Fibroblast of upper back skin (primary cell): ENCODE data around the gene HPS4.

ENCODE experiments used
- DNase-seq: peaks from one replicate; pipeline ENCODE4 v3.0.0-alpha.2; 2013

The HPS4 gene

DNA sequence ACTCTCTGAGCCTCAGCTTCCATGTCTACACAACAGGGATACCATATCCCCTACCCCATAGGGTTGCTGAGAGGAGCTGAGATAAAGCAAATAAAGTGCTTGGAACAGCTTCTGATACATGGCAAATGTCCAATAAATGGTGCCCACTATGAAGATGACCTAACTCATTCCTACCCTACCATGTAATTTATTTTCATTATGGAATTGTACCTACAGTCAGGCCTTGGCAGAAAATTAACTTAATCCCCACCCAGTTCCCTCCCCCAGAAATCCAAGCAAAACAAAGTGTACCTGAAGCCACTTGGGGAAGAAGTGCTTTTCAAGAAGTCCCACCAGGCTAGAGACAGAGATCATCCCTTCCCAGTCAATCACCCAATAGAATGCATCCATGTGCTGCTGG lies 10.9 kb upstream of the HPS4 start:
- DNase-seq, result no peak

DNA sequence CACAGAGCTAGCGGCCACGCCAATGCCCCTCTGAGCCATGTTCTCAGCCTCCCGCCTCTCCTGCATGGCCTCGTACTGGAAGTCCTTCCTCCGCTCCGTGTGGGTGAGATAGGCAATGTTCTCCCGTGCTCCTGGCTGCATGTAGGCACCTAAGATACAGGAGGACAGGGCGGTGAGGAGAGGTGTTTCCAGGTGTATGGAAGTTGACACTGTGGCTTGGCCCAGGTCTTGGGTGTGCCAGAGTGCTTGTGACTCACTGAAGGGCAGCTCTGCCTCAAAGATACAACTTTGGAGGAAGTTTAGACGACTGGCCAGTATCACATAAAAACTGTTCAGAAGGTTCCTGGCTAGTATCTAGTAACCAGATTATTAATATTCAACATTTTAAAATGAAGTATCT lies 8.6 kb upstream of the HPS4 start:
- DNase-seq, result no peak

DNA sequence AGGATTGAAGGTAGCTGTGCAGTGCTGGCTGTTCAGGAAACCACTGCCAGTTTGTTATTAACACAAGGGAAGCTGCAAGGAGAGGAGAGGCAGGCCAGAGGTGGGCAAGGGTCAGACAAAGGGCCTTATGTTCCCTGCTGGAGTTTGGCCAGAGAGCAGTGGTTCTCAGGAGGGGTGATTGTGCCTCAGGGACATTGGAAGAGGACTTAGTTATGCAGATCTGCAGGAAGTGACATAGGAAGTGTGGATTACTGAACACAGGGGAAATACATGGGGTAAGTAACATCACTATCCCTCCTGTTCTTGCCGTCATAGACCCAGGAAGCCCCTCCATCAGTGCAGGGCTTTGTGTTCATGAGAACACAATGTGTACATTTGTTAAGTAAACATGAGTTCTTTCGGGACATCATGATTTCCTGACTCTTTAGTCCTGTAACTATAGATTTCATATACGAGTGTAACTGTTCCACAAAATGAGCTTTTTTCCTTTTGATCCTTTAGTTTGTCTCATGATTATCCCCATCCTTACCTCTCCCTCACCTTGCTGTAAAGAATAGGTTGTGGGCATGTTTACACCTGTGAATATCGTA lies 6.0 kb upstream of the HPS4 start:
- no peak for DNase-seq

DNA sequence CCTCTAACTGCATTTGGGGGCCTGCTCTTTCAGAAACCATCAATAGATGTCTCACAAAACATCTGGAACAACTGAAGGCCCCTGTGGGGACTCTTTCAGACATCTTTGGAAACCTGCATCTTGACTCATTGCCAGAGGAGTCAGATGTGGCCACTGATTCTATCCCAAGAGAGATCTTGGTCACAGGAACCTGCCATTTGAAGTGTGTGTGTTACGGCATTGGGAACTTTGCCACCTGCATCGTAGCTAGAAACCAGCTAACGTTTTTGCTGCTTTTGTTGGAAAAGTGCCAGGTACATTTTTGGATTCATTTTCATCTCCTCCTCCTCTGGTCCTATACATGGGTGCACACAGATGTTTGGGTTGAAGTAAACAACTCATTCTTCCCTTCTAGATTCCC lies 4.4 kb upstream of the HPS4 start:
- DNase-seq, result no peak

DNA sequence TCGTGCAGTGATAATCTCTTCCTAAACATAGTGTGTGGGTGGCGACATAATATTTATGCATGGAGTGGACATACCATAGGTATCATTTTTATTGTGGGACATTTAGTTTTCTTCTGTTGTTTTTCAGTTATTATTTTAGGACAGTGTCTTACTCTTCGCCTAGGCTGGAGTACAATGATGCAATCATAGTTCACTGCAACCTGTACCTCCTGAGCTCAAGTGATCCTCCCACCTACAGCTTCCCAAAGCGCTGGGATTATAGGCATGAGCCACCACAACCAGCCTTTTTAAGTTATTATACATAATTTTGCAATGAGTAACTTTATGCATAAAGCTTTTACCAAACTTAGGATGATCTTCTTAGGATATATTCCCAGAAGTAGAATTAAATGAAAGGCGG lies 2.8 kb upstream of the HPS4 start:
- DNase-seq, result no peak

DNA sequence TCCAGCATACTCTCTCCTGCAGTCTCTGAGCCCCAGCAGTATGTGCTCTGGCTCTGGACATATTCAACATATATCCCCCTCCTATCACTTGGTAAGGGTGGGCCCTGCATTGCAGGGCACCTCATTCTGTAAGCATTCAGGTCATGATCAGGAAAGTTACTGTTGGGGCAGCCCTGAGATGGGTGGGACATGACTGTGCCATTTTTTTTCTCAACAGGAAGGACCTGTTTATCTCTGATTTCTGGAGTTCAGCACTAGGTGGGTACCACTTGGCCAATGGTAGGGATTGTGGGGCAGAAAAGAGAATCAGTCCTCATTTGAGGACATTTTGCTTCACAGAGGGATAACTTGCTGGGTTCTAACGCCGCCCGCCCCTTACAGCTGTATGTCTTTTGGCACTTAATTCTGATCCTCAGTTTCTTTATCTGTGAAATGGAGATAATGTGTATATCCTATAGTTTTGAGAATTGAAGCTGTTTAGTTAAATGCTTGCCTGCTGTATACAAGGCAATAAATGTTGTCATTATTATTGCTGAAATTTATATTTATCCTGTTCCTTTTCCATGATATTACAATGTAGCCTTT lies 2.3 kb upstream of the HPS4 start:
- no peak for DNase-seq

DNA sequence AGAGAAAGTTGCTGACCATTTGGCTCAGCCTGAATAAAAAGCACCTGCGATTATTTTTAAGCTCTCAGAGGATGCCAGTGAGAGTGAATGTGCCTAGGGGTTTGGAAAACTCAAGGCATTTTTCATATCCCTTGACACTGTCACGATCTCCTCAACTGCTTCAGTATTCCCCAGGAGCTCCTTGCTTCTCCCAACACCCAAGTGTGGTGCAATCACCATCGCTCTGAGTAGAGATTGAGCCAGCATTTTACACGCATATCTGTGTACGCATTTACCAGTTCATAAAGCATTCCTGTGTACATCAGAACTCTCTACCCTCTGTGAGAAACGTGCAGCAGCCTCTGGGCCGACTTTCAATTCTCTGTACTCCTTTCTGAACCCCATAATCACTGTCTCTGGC lies 1.4 kb upstream of the HPS4 start:
- no peak for DNase-seq

DNA sequence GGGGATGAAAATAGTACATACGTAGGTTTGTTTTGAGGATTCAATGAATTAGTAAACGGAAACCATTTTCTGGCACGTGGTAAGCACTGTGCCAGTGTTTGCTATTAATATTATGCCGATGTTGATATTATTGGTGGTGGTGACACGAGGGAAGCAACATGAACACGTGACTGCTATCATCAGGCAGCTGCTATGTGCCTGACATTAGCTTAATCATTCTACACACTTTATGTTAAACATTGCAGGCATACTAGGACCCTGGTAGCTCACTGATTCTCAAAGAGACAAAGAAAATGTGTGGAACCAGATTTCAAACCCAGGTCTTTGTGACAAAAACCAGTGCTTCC lies 750 bp upstream of the HPS4 start:
- no peak for DNase-seq

DNA sequence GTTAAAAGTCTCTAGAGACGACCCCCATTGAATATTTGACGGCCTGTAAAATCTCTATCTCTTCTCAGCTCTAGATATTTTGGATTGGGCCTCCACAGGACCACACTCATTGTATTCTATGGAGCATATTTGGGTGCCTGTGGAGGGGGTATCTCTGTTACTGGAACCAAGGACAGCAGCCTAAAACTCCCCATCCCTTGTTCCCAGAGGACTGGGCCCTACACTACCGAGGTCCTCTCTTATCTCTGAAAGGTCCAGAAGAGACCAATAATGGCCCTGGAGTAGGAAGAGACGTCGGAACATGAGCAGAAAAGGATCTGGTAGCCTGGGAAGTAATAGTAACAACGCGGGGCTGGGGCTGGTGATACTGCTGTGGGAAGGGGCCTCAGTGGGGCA lies 542 bp downstream of the HPS4 start:
- no peak for DNase-seq

DNA sequence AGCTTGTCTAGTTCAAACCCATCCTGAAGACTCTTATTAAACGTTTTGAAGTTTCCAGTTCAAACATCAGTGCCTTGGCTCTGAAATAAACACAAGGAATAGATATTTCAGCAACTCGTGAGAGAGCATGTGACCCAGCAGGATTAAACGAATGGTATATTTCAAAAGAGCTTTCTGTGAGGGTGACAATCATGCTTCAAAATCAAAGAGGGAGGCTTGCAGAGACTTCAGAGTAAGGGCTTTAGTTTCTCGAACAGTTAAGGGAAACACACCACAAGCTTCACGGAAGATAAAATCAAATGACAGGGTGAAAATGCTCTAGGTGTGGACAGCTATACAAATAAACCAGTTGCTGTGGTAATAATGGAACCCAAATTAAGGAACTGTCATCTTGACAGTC lies 1.4 kb downstream of the HPS4 start:
- DNase-seq, result no peak

DNA sequence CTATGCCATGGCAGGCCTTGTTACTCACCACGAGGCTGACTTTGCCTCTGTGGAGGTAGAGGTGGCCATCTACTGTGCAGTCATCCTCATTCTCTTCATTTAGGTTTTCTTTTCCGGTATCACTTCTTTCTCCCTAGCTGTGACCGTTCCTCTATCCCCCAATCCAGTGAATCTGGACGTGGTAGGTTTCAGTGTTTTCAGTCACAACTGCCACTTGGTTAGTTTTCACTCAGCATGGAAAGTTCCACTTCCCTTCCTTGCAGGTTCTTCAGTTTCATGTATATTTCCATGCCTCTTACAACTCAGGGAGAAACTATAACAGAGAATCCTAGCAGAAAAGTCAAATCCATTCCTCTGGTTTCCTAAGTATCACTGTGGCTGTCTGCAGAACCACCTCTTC lies 1.9 kb downstream of the HPS4 start:
- no peak for DNase-seq

DNA sequence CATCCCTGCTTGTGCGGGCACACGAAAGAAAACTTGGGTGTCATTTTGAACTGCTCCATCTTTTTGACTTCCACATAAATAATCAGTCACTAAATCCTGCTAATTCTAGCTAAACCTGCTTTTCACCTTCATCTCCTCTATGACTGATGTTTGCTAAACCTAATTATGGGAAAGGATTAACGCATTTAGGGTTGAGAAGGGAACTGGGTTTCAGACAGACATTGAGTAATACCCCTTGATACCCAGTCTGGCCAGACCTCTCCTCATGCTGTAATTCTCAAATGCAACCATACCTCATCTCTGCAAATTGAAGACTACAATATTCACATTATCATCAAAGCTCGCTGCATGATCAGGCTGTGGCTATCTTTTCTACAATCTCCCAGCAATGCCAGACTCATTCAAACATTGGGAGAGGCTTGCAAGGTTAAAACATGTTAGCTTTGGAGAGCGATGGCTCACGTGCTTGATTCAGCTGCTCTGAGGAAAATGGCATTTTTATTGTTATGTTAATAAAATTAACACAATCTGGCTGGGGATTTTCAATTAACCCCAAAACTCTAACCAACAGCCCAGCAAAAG lies 2.4 kb downstream of the HPS4 start:
- DNase-seq, result no peak

DNA sequence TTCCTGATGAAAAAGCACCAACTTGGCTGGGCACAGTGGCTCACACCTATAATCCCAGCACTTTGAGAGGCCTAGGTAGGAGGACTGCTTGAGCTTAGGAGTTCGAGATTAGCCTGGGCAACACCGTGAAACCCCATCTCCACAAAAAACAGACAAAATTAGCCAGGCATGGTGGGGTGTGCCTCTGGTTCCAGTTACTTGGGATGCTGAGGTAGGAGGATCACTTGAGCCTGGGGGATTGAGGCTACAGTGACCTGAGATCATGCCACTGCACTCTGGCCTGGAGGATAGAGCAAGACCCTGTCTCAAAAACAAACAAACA lies 3.0 kb downstream of the HPS4 start:
- DNase-seq, result no peak

DNA sequence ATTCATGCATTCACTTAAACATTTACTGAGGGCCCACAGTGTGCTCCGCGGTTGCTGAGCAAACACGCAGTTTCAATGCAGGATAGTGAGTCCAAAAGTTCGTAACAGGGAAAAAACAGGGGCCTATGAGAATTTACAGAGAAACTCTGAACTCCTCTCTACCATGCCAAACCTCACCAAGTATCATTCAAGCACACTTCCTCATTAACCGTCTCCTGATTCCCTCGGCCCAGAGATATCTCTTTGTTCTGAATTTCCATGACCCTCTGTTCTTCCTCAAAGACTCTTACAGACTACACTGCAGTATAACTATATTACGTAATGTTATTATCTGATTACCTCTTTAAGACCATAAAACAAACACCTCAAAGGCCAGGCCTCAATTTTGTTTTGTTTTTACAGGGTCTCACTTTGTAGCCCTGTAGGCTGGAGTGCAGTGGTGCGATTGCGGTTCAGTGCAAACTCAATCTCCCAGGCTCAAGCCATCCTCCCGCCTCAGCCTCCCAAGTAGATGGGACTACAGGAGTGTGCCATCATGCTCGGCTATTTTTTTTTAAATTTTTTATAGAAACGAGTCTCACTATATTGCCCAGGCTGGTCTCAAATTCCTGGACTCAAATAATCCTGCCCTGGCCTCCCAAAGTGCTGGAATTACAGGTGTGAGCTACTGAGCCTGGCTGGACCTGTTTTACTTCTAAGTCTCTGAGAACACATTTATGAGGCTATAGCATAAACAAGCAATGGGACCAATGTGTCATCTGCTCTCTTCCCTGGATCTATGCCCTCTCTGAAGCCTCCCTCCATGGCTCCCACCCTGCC lies 3.6 kb downstream of the HPS4 start:
- no peak for DNase-seq

DNA sequence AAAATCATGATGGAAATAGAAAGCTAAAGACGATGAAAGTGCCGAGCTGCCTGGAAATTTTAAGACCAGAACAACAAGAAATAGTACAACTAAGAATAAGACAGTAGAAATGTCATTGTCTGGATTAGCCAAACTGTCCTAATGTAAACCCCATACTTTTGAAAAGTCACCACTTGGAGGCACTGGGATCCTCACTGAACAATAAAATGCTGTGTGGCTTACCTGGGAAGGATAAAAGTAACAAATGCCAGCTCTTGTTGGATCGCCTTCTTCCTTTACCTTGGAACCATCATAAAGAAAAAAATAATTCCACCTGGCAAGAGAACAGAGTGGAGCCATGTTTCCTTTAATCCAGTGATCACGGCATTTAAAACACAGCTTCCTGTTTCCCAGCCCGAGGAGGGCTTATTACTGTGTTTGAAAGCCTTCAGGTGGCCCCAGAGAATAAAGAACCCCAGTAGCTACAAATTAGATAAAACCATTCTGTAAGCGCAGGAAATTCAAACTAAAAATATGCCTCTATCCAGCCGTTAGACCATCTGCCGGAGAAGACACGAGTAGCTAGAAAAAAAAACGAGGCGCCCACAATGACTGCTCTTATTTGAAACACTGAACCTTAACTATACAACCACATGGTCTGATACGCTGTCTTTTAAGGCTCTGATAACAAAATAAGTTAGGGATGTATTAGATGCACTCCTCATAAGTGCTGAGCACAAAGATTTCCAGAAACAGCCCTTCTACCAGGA lies 4.4 kb downstream of the HPS4 start:
- no peak for DNase-seq

DNA sequence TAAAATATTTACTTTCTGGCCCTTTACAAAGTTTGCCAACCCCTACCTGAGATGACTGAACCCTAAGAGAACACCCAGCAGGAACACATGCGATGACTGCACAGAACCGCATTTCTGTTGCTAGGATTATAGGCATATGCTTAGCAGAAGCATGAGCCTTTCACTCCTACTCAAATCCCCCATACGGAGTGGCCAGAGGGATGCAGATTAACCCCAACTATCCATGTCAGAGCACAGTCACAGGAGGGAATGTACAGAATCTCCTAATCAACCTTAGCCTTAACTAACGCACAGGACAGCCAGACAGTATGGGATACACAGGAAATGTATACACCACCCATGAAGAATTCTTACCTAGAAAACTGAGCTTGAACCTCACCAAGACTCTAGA lies 6.2 kb downstream of the HPS4 start:
- DNase-seq, result no peak

DNA sequence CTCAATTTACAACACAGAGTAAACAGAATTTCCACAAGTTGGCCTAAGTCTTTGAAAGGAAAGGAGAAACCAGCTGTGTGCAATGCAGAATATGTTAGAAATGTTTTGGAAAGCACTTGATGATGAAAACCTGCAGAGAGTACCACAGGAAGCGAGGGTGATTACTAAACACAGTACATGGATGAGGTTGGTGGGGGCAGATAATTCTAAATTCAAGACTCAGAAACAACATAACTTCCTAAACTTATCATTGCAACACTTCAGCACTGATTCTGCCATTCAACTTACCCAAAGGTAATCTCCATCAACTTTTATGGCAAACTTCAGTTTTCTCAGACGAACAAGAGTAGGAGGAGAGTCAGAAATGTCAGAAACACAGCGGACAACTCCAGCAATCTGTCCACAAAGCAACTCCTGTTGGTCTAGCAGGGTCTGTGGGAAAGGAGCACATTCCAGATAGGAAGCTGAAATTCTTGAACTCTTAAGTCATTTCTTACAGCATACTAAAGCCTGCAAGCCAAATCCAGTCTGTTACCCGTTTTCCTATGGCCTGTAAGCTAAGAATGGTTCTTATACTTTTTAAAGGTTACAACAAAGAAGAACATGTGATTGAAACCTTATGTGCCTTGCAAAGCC lies 6.8 kb downstream of the HPS4 start:
- DNase-seq, result peak; percentile 86

DNA sequence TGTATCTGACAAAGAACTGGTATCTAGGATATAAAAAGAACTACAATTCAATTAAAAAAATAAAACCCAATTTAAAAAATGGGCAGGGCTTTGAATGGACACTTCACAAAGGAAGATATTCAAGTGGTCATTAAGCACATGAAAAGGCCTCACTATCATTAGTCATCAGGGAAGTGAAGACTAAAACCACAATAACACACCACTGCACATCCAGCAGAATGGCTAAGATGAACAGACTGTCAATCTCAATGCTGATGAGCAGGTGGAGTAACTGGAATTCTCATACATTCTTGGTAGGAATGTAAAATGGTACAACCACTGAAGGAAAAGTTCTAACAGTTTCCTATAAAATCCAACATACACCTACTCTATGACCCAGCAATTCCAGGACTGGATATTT lies 8.9 kb downstream of the HPS4 start:
- DNase-seq, result no peak

DNA sequence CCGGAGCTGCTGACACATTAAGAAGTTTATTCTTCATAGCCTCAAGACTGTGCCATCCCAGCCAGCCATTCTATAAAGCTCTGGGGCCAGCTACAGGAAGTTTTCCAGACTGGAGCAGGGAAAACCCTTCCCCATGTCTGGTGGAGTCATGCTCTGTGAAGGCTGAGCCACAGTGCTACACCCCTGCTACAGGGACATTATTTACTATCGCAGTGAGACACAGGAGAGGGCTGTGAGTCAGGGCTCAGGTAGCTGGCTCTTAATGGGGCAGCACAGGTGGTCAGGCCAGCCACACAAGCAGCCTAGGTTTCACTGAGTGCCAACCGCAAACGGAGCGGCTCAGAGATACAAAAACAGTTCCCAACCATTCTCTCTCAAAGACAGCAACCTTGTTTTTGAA lies 12.1 kb downstream of the HPS4 start:
- DNase-seq, result peak; percentile 90

DNA sequence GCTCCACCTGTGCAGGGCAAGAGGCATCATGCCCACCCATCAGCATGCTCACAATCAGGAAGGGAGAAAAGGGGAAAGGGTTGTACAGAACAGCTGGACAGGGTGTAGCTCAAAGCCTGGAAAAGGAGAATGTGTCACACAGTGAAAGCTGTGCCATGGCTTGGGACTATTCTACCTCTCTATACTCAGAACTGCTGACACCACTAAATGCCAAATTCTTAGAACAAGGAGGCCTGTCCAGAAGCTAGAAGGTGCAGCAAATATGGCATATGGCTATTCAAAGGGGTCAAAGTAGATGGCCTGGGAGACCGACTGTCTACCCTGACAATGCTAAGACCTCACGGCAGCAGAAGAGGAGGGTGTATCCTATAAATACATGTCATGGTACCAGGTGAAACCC lies 12.8 kb downstream of the HPS4 start:
- no peak for DNase-seq

DNA sequence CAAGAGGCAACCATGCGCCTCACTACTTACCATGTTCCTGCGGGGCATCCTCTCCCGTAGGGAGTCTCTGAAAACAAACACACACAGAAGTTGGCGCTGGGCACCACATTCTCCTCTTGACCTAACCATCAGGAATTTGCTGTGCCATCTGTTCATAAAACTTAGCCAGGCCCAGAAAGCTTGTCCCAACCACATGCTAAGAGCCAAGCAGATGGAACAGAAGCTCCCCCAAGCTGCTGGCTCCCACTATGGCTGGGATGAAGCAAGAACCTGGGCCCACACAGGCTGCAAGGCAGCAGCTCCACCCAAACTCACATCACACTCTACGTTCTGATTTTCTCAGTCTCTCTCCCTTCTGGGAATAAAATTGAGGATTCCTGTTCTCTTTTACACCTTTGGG lies 17.4 kb downstream of the HPS4 start:
- no peak for DNase-seq

DNA sequence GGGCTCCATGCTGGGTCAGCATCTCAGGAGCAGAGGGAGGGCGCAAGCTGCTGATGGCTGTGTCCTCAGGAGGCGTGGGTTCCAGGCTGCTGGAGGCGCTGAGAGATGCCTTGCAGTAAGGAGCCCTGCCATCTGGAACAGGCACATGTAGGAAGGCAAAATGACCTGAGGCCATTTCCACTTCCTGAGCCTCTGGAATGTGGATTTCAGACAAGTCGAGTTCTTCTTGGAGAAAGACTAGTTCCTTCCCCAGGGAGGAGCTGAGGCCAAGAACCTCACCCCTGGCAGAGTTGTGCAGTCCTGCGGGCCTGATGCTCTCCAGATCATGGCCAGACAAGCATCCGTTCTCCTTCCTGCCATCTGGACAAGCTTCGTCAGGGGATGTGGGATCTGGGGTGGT lies 19.3 kb downstream of the HPS4 start:
- DNase-seq, result no peak

DNA sequence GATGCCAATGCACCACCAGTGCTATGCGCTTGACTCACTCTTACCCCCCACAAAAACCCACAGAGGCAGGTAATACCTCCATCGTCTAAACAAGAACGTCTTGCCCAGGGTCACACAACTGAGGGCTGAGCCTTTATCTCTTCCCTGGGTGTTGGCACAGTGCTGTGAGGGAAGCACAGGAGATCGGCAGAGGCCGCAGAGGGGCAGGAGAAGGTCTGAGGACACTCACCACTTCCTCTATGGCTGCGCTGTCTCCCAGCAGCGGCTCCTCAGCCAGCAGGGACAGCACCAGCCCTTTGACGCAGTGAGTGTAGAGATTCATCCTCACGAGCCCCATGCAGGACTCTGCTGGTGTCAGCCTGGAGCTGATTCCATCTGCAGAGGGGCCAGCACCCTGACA lies 19.9 kb downstream of the HPS4 start:
- DNase-seq, result no peak
